ENCODE results near the gene PCDH10.

The PCDH10 gene

GRCh38 chr4:133148690-133149363 lies at the start of gene PCDH10:
Gene PCDH10 (plus strand): TSS chr4:133149294. CDS start chr4:133150141, 847 bp downstream.
- peak; percentile 3 for DNase-seq (ENCODE audit: low spot score)

GRCh38 chr4:133102043-133102442 lies 47.1 kb upstream of the PCDH10 start:
- no peak for DNase-seq (ENCODE audit: low spot score)

- no peak for DNase-seq (ENCODE audit: low spot score)
Measured at GRCh38 chr4:133102612-133103409, 46.3 kb upstream of the PCDH10 start.

GRCh38 chr4:133112641-133113040 lies 36.5 kb upstream of the PCDH10 start:
- no peak for DNase-seq (ENCODE audit: low spot score)

GRCh38 chr4:133124746-133125145 lies 24.3 kb upstream of the PCDH10 start:
- DNase-seq (ENCODE audit: low spot score): no peak

- DNase-seq (ENCODE audit: low spot score): no peak
Measured at GRCh38 chr4:133127500-133127899, 21.6 kb upstream of the PCDH10 start.

- DNase-seq (ENCODE audit: low spot score): no peak
Measured at GRCh38 chr4:133129237-133129636, 19.9 kb upstream of the PCDH10 start.

- no peak for DNase-seq (ENCODE audit: low spot score)
Measured at GRCh38 chr4:133130171-133130570, 18.9 kb upstream of the PCDH10 start.

GRCh38 chr4:133131829-133132460 lies 17.1 kb upstream of the PCDH10 start:
- DNase-seq (ENCODE audit: low spot score): no peak

GRCh38 chr4:133136833-133137232 lies 12.3 kb upstream of the PCDH10 start:
- no peak for DNase-seq (ENCODE audit: low spot score)

GRCh38 chr4:133137571-133137970 lies 11.5 kb upstream of the PCDH10 start:
- no peak for DNase-seq (ENCODE audit: low spot score)

- DNase-seq (ENCODE audit: low spot score): no peak
Measured at GRCh38 chr4:133143775-133144430, 5.2 kb upstream of the PCDH10 start.

GRCh38 chr4:133145241-133145640 lies 3.9 kb upstream of the PCDH10 start:
- no peak for DNase-seq (ENCODE audit: low spot score)

GRCh38 chr4:133145758-133146573 lies 3.1 kb upstream of the PCDH10 start:
- no peak for DNase-seq (ENCODE audit: low spot score)

GRCh38 chr4:133146574-133147241 lies 2.4 kb upstream of the PCDH10 start:
- no peak for DNase-seq (ENCODE audit: low spot score)

GRCh38 chr4:133147286-133147821 lies 1.7 kb upstream of the PCDH10 start:
- no peak for DNase-seq (ENCODE audit: low spot score)

GRCh38 chr4:133147921-133148689 lies 989 bp upstream of the PCDH10 start:
- no peak for DNase-seq (ENCODE audit: low spot score)

- DNase-seq (ENCODE audit: low spot score): no peak
Measured at GRCh38 chr4:133149364-133149695, 236 bp downstream of the PCDH10 start.

GRCh38 chr4:133149932-133150471 lies 908 bp downstream of the PCDH10 start:
- DNase-seq (ENCODE audit: low spot score): no peak
